ENCODE data around the gene VAV3. TPM values are rescaled to one million over a fixed set of nuclear protein-coding genes. Genes with fewer than 3 reads are reported as not detected.

Gene VAV3
- total and polyA plus RNA-seq, 9 of the 15 experiments (the other 6 are each of a cell fraction or from before 2014, with no cell fraction given) = not detected

- TF ChIP-seq ZBTB43 (CRISPR knock-in tag; IDR thresholded peaks at IDR 0.05) = no peak
- no peak for TF ChIP-seq ZNF324 (CRISPR knock-in tag; IDR thresholded peaks at IDR 0.05)
- no peak for TF ChIP-seq TAF7 (tag; IDR thresholded peaks at IDR 0.05)
Observed at GRCh38 chr1:107599220-107599619, 365.8 kb downstream of the VAV3 start (continued).

DNA sequence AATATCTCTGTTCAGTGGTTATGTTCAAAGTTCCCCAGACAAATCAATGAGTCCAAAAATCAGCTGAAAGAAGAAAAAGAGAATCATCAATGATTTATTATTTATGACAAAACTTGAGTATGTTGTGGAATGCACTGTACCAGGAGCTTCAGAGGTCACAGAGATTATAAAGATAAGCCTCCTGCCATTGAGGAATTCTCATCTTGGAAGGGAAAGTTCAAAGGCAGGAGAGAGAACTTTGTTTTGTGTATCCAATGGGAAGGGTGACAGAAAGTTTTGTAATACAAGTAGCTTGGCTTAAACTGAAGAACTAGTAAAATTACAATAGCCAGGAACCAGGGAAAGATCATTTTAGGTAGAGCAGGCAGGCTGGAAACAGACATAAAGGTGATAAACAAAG lies 367.7 kb downstream of the VAV3 start:
- H2AFZ ChIP-seq (ENCODE audit: low read depth, low read length) = no peak overlapping the region
- ChIA-PET CTCF (ENCODE audit: low intra/inter-chr PET ratio) (no interaction called here), POLR2A (no interaction called here)
- BruUV-seq (replicated peaks) = no TSS peak
- intact Hi-C loops (cut with micrococcal nuclease) (no loop called here), in situ Hi-C loops (cut with MboI) (no loop called here)
- no peaks in the 10 kb centered on the region for H3K9me3 ChIP-seq (replicated peaks; ENCODE audit: control insufficient read depth, insufficient read depth, low read depth, low read length)
- no peak for ATAC-seq
- no peaks in the 10 kb centered on the region for H4K20me1 ChIP-seq (replicated peaks; ENCODE audit: control insufficient read depth, insufficient read depth, low read length)
- H3K4me2 ChIP-seq (ENCODE audit: insufficient read depth, low read length) = no peak overlapping the region
- no peaks in the 10 kb centered on the region for H3K79me2 ChIP-seq (ENCODE audit: control insufficient read depth, insufficient read depth, low read length)
- H3K27me3 ChIP-seq (ENCODE audit: control insufficient read depth in 2 of 2, insufficient read depth in 2 of 2, low read length in 2 of 2) = no peaks in the 10 kb centered on the region
- no peaks in the 10 kb centered on the region for H3K36me3 ChIP-seq (ENCODE audit: control insufficient read depth, insufficient read depth, low read length)
- no peak for FAIRE-seq
- H3K9ac ChIP-seq (ENCODE audit: insufficient read depth in 1 of 2, low read depth in 2 of 2, low read length in 2 of 2) = no peak overlapping the region
- no peak overlapping the region for H3K27ac ChIP-seq (ENCODE audit: extremely low read depth, low read depth, low read length)
- DNase-seq (ENCODE audit: extremely low read depth in 1 of 4, low spot score in 3 of 4) = no peak
- no peak overlapping the region for H3K4me3 ChIP-seq
- no peaks in the 10 kb centered on the region for H3K4me1 ChIP-seq (replicated peaks in 1 of 2; ENCODE audit: control insufficient read depth in 2 of 2, insufficient read depth in 2 of 2, low read length in 2 of 2)
- no peaks in the 10 kb centered on the region for H3K9me1 ChIP-seq (ENCODE audit: control insufficient read depth, insufficient read depth, low read length)
- no peak for TF ChIP-seq ARID2 (IDR thresholded peaks at IDR 0.05)
- TF ChIP-seq RFX1 (IDR thresholded peaks at IDR 0.05) = no peak
- no peak for TF ChIP-seq ZNF217 (CRISPR knock-in tag; IDR thresholded peaks at IDR 0.05)
- TF ChIP-seq PRDM10 (IDR thresholded peaks at IDR 0.05; ENCODE audit: partially characterized antibody) = no peak
- no peak for TF ChIP-seq CEBPB (tag; IDR thresholded peaks at IDR 0.05)
- no peak for TF ChIP-seq RHOXF2B (CRISPR knock-in tag; conservative IDR thresholded peaks at IDR 0.05)
- TF ChIP-seq RBFOX2 (IDR thresholded peaks at IDR 0.05; ENCODE audit: low read depth, low read length) = no peak
- TF ChIP-seq TFAP4 (CRISPR knock-in tag; IDR thresholded peaks at IDR 0.05; ENCODE audit: borderline replicate concordance) = no peak
- TF ChIP-seq, protein P1, sequence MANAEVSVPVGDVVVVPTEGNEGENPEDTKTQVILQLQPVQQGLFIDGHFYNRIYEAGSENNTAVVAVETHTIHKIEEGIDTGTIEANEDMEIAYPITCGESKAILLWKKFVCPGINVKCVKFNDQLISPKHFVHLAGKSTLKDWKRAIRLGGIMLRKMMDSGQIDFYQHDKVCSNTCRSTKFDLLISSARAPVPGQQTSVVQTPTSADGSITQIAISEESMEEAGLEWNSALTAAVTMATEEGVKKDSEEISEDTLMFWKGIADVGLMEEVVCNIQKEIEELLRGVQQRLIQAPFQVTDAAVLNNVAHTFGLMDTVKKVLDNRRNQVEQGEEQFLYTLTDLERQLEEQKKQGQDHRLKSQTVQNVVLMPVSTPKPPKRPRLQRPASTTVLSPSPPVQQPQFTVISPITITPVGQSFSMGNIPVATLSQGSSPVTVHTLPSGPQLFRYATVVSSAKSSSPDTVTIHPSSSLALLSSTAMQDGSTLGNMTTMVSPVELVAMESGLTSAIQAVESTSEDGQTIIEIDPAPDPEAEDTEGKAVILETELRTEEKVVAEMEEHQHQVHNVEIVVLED (CRISPR knock-in tag; IDR thresholded peaks at IDR 0.05) = no peak
- TF ChIP-seq, protein P2, sequence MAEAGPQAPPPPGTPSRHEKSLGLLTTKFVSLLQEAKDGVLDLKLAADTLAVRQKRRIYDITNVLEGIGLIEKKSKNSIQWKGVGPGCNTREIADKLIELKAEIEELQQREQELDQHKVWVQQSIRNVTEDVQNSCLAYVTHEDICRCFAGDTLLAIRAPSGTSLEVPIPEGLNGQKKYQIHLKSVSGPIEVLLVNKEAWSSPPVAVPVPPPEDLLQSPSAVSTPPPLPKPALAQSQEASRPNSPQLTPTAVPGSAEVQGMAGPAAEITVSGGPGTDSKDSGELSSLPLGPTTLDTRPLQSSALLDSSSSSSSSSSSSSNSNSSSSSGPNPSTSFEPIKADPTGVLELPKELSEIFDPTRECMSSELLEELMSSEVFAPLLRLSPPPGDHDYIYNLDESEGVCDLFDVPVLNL (CRISPR knock-in tag; IDR thresholded peaks at IDR 0.05; ENCODE audit: low read depth) = no peak
- no peak for TF ChIP-seq ELF1 (tag; IDR thresholded peaks at IDR 0.05)
- TF ChIP-seq NFIC (IDR thresholded peaks at IDR 0.05) = no peak
